ENCODE data around the gene CCDC57.

The CCDC57 gene

DNA sequence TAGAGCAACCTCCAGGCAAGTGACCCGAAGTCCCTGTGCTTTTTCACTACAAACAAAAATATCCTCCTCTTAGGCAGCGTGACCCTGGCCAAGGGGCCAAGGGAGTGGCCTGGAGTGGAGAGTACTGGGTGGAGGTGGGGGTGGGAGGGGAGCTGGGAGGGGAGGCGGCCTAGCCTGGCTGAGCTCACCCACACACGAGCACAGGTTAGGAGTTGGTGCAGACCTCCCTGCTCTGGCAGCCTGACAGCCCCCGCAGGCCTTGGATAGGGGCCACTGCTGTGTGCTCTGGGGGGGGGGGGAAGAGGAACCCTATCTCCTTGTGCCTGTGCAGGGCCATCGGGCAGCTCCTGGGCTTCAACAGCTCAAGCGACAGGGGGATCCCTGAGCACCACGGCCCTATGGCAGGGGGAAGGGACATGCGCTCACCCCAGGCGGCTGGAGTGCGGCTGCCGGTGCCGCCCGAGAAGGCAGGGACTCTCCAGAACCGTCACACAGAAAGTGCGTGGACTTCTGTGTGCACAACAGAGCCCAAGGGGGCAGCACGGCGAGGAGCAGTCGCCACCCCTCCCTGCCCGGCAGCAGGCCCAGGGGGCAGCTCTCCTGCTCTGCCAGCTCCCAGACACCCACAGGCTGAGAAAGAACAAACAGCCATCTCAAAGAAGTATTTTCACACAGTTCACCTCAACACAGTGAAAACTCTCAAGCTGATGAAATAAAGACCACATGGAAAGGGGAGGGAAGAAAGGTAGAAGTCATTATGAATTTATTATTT, 29.5 kb upstream of the CCDC57 start:
- no peak for TF ChIP-seq GATA2 (IDR thresholded peaks at IDR 0.05; ENCODE audit: low read depth, low read length)
- TF ChIP-seq GATA3 (IDR thresholded peaks at IDR 0.05; ENCODE audit: low read depth, low read length), result no peak

- TF ChIP-seq GATA2 (IDR thresholded peaks at IDR 0.05; ENCODE audit: low read depth, low read length), result no peak
- TF ChIP-seq GATA3 (IDR thresholded peaks at IDR 0.05; ENCODE audit: low read depth, low read length), result no peak
These were observed 28.7 kb upstream of the CCDC57 start for GRCh38 chr17:82241183-82241925.

- TF ChIP-seq GATA2 (IDR thresholded peaks at IDR 0.05; ENCODE audit: low read depth, low read length), result no peak
- no peak for TF ChIP-seq GATA3 (IDR thresholded peaks at IDR 0.05; ENCODE audit: low read depth, low read length)
These were observed 28.0 kb upstream of the CCDC57 start for GRCh38 chr17:82240506-82241182.

DNA sequence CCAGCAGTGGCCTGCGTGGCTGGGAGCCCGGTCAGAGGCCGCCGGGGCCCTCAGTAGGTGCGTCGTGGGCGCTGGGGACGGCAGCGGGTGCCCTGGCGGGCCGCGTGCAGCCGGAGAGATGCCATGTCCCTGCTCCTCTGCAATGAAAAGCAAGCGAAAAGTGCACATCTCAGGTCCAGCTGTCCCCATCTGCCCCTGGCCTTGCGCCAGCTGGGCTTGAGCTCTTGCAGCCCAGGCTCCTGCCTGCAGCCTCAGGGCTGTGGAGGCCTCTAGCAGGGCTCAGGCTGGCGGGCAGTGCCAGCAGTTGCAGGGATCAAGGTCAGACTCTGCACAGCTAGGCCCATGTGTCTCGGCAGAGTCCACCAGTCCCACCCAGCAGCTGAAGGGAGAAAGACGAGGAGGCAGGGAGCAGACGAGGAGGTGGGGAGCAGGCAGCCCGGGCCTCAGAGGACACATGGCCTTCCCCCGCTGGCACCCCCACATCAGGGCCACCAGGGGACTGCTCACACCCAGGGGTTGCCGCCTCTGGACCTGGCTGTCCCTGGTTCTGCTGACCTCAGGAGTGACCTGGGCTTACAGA, 27.4 kb upstream of the CCDC57 start:
- TF ChIP-seq GATA2 (IDR thresholded peaks at IDR 0.05; ENCODE audit: low read depth, low read length) (no peak), GATA3 (IDR thresholded peaks at IDR 0.05; ENCODE audit: low read depth, low read length) (no peak)

DNA sequence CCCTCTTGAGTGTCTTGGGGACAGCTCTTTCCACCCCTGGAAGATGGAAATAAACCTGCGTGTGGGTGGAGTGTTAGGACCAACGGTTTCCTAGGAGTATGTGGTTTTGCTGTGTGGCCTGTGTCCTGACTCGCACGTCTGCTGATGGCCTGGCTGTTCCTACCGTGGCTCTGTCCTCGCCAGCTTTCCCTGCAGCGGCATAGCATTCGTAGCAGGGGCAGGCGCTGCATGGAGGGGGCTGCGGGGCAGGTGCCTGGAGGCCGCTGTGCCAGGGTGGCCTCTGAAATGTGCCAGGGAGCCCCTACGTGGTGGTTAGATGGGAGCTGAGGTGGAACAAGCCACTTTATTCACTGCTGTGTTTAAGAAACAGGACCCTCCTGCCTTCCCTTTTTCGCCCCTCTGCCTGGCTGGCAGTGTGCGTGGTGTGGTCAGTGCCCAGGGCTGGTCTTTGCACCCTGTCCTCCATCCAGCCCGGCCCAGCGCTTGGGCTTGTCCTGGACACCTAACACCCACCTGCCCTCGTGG, 26.8 kb upstream of the CCDC57 start:
- TF ChIP-seq GATA2 (IDR thresholded peaks at IDR 0.05; ENCODE audit: low read depth, low read length), result no peak
- TF ChIP-seq GATA3 (IDR thresholded peaks at IDR 0.05; ENCODE audit: low read depth, low read length), result no peak

GRCh38 chr17:82238472-82239201, 26.0 kb upstream of the CCDC57 start:
- TF ChIP-seq GATA3 (IDR thresholded peaks at IDR 0.05; ENCODE audit: low read depth, low read length), result no peak
- no peak for TF ChIP-seq GATA2 (IDR thresholded peaks at IDR 0.05; ENCODE audit: low read depth, low read length)

- no peak for TF ChIP-seq GATA2 (IDR thresholded peaks at IDR 0.05; ENCODE audit: low read depth, low read length)
- no peak for TF ChIP-seq GATA3 (IDR thresholded peaks at IDR 0.05; ENCODE audit: low read depth, low read length)
These were observed 25.3 kb upstream of the CCDC57 start for GRCh38 chr17:82237746-82238471.

- TF ChIP-seq GATA2 (IDR thresholded peaks at IDR 0.05; ENCODE audit: low read depth, low read length) (no peak), GATA3 (IDR thresholded peaks at IDR 0.05; ENCODE audit: low read depth, low read length) (no peak)
These were observed 24.6 kb upstream of the CCDC57 start for GRCh38 chr17:82237083-82237745.

DNA sequence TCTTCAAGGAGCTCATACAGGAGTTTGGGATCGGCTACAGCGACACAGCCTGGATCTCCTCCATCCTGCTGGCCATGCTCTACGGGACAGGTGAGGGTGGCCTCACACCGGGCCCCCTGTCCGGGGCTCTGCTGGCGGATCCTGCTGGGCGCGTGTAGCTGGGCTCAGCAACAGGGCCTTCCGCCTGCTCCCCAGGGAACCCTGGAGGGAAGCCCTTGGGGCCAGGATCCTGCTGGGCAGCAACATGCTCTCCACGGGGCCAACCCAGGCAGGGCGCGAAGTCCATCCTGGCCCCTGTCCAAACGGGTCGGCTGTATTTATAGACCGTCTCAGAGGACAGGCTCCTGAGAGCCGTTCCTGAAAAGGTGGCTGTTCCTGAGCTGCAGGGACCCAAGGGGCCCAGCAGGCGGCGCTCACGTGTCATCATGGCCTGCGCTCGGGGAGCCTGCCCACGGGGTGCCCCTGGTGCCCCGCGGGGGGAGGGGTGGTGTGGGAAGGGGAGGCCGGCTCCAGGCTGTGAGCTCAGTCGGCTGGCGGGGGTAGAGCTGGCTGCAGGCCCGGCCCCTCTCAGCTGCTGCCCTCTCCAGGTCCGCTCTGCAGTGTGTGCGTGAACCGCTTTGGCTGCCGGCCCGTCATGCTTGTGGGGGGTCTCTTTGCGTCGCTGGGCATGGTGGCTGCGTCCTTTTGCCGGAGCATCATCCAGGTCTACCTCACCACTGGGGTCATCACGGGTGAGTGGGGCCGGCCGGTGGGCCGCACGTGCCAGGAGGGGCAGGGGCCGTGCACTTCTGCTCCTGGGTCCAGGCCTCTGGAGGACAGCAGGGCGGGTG, 23.7 kb upstream of the CCDC57 start:
- no peak for TF ChIP-seq GATA3 (IDR thresholded peaks at IDR 0.05; ENCODE audit: low read depth, low read length)
- TF ChIP-seq GATA2 (IDR thresholded peaks at IDR 0.05; ENCODE audit: low read depth, low read length), result no peak

DNA sequence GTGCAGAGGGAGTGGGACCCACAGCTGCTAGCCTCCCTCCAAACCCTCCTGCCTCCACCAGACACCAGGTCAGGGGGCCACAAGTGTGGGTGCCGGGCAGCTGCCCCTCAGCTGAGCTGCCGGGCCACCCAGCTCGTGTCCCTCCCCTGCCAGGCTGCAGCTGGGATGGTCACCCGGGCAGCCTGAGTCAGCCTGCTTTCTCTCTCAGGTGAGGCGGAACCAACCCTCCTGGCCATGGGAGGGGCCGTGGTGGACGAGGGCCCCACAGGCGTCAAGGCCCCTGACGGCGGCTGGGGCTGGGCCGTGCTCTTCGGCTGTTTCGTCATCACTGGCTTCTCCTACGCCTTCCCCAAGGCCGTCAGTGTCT, 23.1 kb upstream of the CCDC57 start:
- TF ChIP-seq GATA2 (IDR thresholded peaks at IDR 0.05; ENCODE audit: low read depth, low read length), result no peak
- TF ChIP-seq GATA3 (IDR thresholded peaks at IDR 0.05; ENCODE audit: low read depth, low read length), result no peak

DNA sequence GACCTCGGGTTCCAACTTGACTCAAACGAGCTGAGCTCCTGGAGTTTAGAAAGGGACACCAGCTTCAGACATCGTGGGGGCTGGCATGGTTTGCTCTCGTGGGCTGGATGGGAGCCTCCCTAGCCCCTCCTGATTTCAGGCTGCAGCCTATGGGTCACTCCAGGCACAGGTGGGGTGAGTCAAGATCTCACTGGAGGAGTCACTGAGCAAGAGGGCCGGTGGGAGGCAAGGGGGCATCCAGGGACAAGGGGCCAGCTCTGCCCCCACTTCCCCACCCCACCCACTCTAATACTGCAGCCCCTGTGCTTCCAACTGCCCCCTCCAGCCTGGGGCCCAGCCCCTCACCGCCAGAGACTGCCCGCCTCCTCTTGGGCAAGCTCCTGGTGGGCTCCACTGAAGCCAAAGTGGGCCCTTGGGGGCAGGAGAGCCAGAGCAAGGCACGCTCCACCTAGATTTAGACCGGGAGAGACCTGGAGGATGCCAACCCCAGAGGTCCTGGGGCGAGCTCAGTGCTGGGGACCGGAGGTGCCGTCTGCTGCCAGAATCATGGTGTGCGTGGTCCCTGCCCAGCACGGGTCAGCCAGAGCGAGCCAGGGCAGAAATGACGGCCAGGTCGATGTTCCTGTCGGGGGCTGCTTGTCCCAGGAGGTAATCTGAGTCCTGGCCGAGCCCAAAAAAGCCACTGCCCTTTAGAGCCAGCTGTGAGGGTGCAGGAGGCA, 22.6 kb upstream of the CCDC57 start:
- TF ChIP-seq GATA3 (IDR thresholded peaks at IDR 0.05; ENCODE audit: low read depth, low read length) (no peak), GATA2 (IDR thresholded peaks at IDR 0.05; ENCODE audit: low read depth, low read length) (no peak)
